ENCODE data around the gene CARD8.
"Not testable (repeated sequence)": the region's sequence is repeated elsewhere in the genome, so short reads cannot be mapped to it uniquely, and the experiment has no call there.

The CARD8 gene

GRCh38 chr19:48258992-48259391 is 3.3 kb upstream of the CARD8 start:
- not testable (repeated sequence) for DNase-seq (ENCODE audit: low read depth)

GRCh38 chr19:48258350-48258749 is 2.6 kb upstream of the CARD8 start:
- no peak for DNase-seq (ENCODE audit: low read depth)

GRCh38 chr19:48254529-48254970 is 1.2 kb downstream of the CARD8 start:
- no peak for DNase-seq (ENCODE audit: low read depth)

- DNase-seq (ENCODE audit: low read depth), result no peak
Observed at GRCh38 chr19:48253999-48254398, 1.7 kb downstream of the CARD8 start.

GRCh38 chr19:48252609-48253008 is 3.1 kb downstream of the CARD8 start:
- no peak for DNase-seq (ENCODE audit: low read depth)

- no peak for DNase-seq (ENCODE audit: low read depth)
Observed at GRCh38 chr19:48250290-48251025, 5.3 kb downstream of the CARD8 start.

GRCh38 chr19:48249502-48250014 is 6.2 kb downstream of the CARD8 start:
- no peak for DNase-seq (ENCODE audit: low read depth)

GRCh38 chr19:48248081-48248833 is 7.5 kb downstream of the CARD8 start:
- no peak for DNase-seq (ENCODE audit: low read depth)

- no peak for DNase-seq (ENCODE audit: low read depth)
Observed at GRCh38 chr19:48247212-48247611, 8.5 kb downstream of the CARD8 start.

- DNase-seq (ENCODE audit: low read depth), result no peak
Observed at GRCh38 chr19:48246101-48246500, 9.6 kb downstream of the CARD8 start.

- no peak for DNase-seq (ENCODE audit: low read depth)
Observed at GRCh38 chr19:48244281-48244680, 11.4 kb downstream of the CARD8 start.

GRCh38 chr19:48241771-48242170 is 13.9 kb downstream of the CARD8 start:
- not testable (repeated sequence) for DNase-seq (ENCODE audit: low read depth)

- DNase-seq (ENCODE audit: low read depth), result no peak
Observed at GRCh38 chr19:48239582-48240141, 16.1 kb downstream of the CARD8 start.

- no peak for DNase-seq (ENCODE audit: low read depth)
Observed at GRCh38 chr19:48239120-48239519, 16.6 kb downstream of the CARD8 start.

GRCh38 chr19:48237057-48237456 is 18.7 kb downstream of the CARD8 start:
- DNase-seq (ENCODE audit: low read depth), result no peak

GRCh38 chr19:48230555-48231129 is 25.1 kb downstream of the CARD8 start:
- DNase-seq (ENCODE audit: low read depth), result no peak

GRCh38 chr19:48221628-48222027 is 34.1 kb downstream of the CARD8 start:
- DNase-seq (ENCODE audit: low read depth), result no peak

- not testable (repeated sequence) for DNase-seq (ENCODE audit: low read depth)
Observed at GRCh38 chr19:48220784-48221183, 34.9 kb downstream of the CARD8 start.

GRCh38 chr19:48218997-48219396 is 36.7 kb downstream of the CARD8 start:
- no peak for DNase-seq (ENCODE audit: low read depth)

- DNase-seq (ENCODE audit: low read depth), result no peak
Observed at GRCh38 chr19:48216933-48217332, 38.8 kb downstream of the CARD8 start.

GRCh38 chr19:48213959-48214358 is 41.8 kb downstream of the CARD8 start:
- DNase-seq (ENCODE audit: low read depth), result no peak

- DNase-seq (ENCODE audit: low read depth), result no peak
Observed at GRCh38 chr19:48210005-48210404, 45.7 kb downstream of the CARD8 start.
